ENCODE measurements around the gene C10orf90. TPM values are rescaled to one million over a fixed set of nuclear protein-coding genes. Genes with fewer than 3 reads are reported as not detected.

C10orf90 gene
- total and polyA plus RNA-seq, 2 donors (not counting 3 experiments of a cell fraction or from before 2014, with no cell fraction given): not detected

DNA sequence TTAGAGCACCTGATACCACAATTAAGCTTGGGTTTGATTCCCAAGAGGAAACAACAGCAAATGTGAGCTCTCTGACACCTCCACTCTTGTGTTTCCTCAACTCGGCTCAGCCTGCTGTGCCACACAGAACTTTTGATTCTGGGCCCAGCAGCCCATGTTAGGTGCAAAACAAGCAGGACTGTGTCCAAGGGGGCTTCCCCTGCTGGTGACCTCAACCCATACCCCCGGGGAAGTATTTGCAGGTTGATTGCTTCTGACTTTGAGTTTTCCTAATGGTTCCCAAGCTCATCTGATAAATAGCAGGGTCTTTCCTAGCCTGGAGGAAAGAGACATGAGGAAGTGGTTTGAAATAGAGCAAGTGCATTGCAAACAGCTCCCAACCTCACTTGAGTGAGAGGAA, 238.7 kb downstream of the C10orf90 start:
- no TSS peak for BruUV-seq (replicated peaks)
- no peak overlapping the region for H3K4me2 ChIP-seq (ENCODE audit: insufficient read depth, low read length)
- dilution Hi-C loops (cut with MboI; ENCODE audit: extremely low pct_ligation_motif_present, low sequenced_read_pairs): no loop called here
- H3K36me3 ChIP-seq (ENCODE audit: control insufficient read depth in 2 of 2, extremely low read depth in 1 of 2, insufficient read depth in 2 of 2, low read length in 2 of 2): no peaks in the 10 kb centered on the region
- H3K9ac ChIP-seq (replicated peaks; ENCODE audit: extremely low read depth, insufficient read depth, low read length): no peak overlapping the region
- no peaks in the 10 kb centered on the region for H3K27me3 ChIP-seq (ENCODE audit: control insufficient read depth in 2 of 2, insufficient read depth in 2 of 2, low read length in 2 of 2)
- no peaks in the 10 kb centered on the region for H3K79me2 ChIP-seq (ENCODE audit: control insufficient read depth, insufficient read depth, low read length)
- no peaks in the 10 kb centered on the region for H3K9me1 ChIP-seq (replicated peaks; ENCODE audit: control insufficient read depth, extremely low read depth, insufficient read depth, low read length)
- intact Hi-C loops (cut with micrococcal nuclease): no loop called here
- TF ChIP-seq, protein P1, sequence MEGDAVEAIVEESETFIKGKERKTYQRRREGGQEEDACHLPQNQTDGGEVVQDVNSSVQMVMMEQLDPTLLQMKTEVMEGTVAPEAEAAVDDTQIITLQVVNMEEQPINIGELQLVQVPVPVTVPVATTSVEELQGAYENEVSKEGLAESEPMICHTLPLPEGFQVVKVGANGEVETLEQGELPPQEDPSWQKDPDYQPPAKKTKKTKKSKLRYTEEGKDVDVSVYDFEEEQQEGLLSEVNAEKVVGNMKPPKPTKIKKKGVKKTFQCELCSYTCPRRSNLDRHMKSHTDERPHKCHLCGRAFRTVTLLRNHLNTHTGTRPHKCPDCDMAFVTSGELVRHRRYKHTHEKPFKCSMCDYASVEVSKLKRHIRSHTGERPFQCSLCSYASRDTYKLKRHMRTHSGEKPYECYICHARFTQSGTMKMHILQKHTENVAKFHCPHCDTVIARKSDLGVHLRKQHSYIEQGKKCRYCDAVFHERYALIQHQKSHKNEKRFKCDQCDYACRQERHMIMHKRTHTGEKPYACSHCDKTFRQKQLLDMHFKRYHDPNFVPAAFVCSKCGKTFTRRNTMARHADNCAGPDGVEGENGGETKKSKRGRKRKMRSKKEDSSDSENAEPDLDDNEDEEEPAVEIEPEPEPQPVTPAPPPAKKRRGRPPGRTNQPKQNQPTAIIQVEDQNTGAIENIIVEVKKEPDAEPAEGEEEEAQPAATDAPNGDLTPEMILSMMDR (IDR thresholded peaks at IDR 0.05; ENCODE audit: extremely low read depth in 1 of 2, insufficient read depth in 1 of 2, low read depth in 1 of 2, low read length in 2 of 2): no peak
- no peak for TF ChIP-seq MYC (IDR thresholded peaks at IDR 0.05; ENCODE audit: low read depth, low read length)
- TF ChIP-seq GATA2 (IDR thresholded peaks at IDR 0.05; ENCODE audit: insufficient read depth, insufficient read length, low read depth, low read length): no peak
- no peak for TF ChIP-seq EZH2 (IDR thresholded peaks at IDR 0.05; ENCODE audit: borderline replicate concordance, low read depth, low read length, severe bottlenecking)
- TF ChIP-seq POLR2AphosphoS5 (IDR thresholded peaks at IDR 0.05; ENCODE audit: insufficient read depth, low read depth, low read length): no peak
- TF ChIP-seq, protein P2, sequence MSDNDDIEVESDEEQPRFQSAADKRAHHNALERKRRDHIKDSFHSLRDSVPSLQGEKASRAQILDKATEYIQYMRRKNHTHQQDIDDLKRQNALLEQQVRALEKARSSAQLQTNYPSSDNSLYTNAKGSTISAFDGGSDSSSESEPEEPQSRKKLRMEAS (IDR thresholded peaks at IDR 0.05; ENCODE audit: insufficient read depth, insufficient read length): no peak
- TF ChIP-seq JUN (IDR thresholded peaks at IDR 0.05; ENCODE audit: borderline replicate concordance, insufficient read depth, insufficient read length, low read depth): no peak
- no peak for TF ChIP-seq FOS (IDR thresholded peaks at IDR 0.05; ENCODE audit: borderline replicate concordance, insufficient read depth, low read length)
- POLR2A ChIA-PET: no interaction called here
- no peak overlapping the region for H3K27ac ChIP-seq (ENCODE audit: insufficient read depth, low read depth, low read length)
- no peak overlapping the region for H2AFZ ChIP-seq (ENCODE audit: low read depth, low read length)
- H3K4me3 ChIP-seq (replicated peaks in 1 of 3; ENCODE audit: insufficient read depth in 1 of 3, low read depth in 1 of 3, low read length in 3 of 3): no peak overlapping the region
- no peaks in the 10 kb centered on the region for H4K20me1 ChIP-seq (replicated peaks; ENCODE audit: control insufficient read depth, extremely low read depth, insufficient read depth, low read length)
- CTCF ChIA-PET: no interaction called here
- no peaks in the 10 kb centered on the region for H3K9me3 ChIP-seq (replicated peaks; ENCODE audit: control insufficient read depth, insufficient read depth, low read length)
- FAIRE-seq (no peak), DNase-seq (ENCODE audit: low read depth, low spot score) (no peak)
- H3K4me1 ChIP-seq (ENCODE audit: control insufficient read depth, extremely low read depth, insufficient read depth, low read length): no peaks in the 10 kb centered on the region
